Measurements from ENCODE around the gene NPM1. TPM values are rescaled to one million over a fixed set of nuclear protein-coding genes. Genes with fewer than 3 reads are reported as not detected.

Gene NPM1
- total RNA-seq, 1 donor, result 1,271 TPM

DNA sequence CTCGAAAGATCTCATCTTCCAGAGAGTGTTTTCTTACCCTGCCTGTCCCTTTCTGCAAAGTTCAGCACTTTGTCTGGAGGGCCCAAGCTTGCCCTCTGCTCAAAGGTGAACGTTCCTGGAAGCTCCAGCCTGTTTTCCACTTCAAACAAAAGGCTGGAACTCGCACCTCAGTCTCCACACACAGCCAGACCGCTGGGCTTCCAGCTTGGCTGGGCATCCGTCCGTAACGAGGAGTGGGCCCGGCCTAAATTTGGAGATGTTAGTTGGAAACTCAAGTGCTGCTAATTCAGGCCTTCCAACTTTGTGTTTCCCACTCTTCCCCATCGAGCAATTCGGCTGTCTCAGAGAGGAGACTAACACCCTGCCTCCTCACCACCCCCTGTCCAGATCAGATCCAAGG, 66.9 kb downstream of the NPM1 start:
- H3K4me2 ChIP-seq (ENCODE audit: insufficient read depth, low read length), result no peak overlapping the region
- no peaks in the 10 kb centered on the region for H3K36me3 ChIP-seq (ENCODE audit: insufficient read depth, low read length)
- H3K4me1 ChIP-seq (ENCODE audit: insufficient read depth, low read length), result peaks cover 6% of the 10 kb centered on the region
- no peak overlapping the region for H3K4me3 ChIP-seq (ENCODE audit: insufficient read depth, low read length)
- H3K27me3 ChIP-seq (ENCODE audit: insufficient read depth, low read length), result no peaks in the 10 kb centered on the region
- no peaks in the 10 kb centered on the region for H3K79me2 ChIP-seq (ENCODE audit: insufficient read depth, low read length)
- DNase-seq (ENCODE audit: insufficient read length, low spot score, missing footprints), result peak; percentile 49
- H4K20me1 ChIP-seq (ENCODE audit: insufficient read depth, low read length), result no peaks in the 10 kb centered on the region
- H3K27ac ChIP-seq (ENCODE audit: low read depth, low read length), result no peak overlapping the region
- no peak overlapping the region for H2AFZ ChIP-seq (ENCODE audit: low read length)
- TF ChIP-seq, protein P1, sequence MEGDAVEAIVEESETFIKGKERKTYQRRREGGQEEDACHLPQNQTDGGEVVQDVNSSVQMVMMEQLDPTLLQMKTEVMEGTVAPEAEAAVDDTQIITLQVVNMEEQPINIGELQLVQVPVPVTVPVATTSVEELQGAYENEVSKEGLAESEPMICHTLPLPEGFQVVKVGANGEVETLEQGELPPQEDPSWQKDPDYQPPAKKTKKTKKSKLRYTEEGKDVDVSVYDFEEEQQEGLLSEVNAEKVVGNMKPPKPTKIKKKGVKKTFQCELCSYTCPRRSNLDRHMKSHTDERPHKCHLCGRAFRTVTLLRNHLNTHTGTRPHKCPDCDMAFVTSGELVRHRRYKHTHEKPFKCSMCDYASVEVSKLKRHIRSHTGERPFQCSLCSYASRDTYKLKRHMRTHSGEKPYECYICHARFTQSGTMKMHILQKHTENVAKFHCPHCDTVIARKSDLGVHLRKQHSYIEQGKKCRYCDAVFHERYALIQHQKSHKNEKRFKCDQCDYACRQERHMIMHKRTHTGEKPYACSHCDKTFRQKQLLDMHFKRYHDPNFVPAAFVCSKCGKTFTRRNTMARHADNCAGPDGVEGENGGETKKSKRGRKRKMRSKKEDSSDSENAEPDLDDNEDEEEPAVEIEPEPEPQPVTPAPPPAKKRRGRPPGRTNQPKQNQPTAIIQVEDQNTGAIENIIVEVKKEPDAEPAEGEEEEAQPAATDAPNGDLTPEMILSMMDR (IDR thresholded peaks at IDR 0.05; ENCODE audit: extremely low read depth, low read depth, low read length), result no peak
- H3K9me3 ChIP-seq (ENCODE audit: low read depth, low read length), result no peaks in the 10 kb centered on the region

DNA sequence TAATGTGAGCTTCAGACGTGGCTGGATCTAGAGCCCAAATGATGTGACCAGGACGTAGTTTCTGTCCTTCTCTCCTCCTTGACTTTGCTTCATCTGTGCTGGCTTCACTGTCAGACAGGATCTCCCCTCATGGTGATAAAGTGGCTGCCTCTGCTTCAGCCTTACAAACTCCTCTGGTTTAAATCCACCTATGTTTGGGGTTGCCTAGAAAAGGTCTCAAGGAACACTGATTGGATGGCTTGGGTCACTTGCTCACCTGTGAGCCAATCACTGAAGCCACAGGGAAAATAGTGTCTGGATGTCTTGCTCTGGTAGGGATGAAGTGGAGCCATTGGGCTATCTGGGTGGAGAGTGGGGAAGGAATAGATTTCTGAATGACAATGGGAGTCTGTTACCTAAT, 67.9 kb downstream of the NPM1 start:
- Histone ChIP-seq H3K79me2 (ENCODE audit: insufficient read depth, low read length) (no peaks in the 10 kb centered on the region), H3K27me3 (ENCODE audit: insufficient read depth, low read length) (no peaks in the 10 kb centered on the region), H3K4me3 (ENCODE audit: insufficient read depth, low read length) (no peak overlapping the region), H3K27ac (ENCODE audit: low read depth, low read length) (no peak overlapping the region), H3K4me1 (ENCODE audit: insufficient read depth, low read length) (no peaks in the 10 kb centered on the region), H3K4me2 (ENCODE audit: insufficient read depth, low read length) (no peak overlapping the region), H4K20me1 (ENCODE audit: insufficient read depth, low read length) (no peaks in the 10 kb centered on the region), H3K36me3 (ENCODE audit: insufficient read depth, low read length) (no peaks in the 10 kb centered on the region), H2AFZ (ENCODE audit: low read length) (no peak overlapping the region), H3K9me3 (ENCODE audit: low read depth, low read length) (no peaks in the 10 kb centered on the region)
- TF ChIP-seq, protein P1 (IDR thresholded peaks at IDR 0.05; ENCODE audit: extremely low read depth, low read depth, low read length), result no peak
- peak; percentile 17 for DNase-seq (ENCODE audit: insufficient read length, low spot score, missing footprints)

DNA sequence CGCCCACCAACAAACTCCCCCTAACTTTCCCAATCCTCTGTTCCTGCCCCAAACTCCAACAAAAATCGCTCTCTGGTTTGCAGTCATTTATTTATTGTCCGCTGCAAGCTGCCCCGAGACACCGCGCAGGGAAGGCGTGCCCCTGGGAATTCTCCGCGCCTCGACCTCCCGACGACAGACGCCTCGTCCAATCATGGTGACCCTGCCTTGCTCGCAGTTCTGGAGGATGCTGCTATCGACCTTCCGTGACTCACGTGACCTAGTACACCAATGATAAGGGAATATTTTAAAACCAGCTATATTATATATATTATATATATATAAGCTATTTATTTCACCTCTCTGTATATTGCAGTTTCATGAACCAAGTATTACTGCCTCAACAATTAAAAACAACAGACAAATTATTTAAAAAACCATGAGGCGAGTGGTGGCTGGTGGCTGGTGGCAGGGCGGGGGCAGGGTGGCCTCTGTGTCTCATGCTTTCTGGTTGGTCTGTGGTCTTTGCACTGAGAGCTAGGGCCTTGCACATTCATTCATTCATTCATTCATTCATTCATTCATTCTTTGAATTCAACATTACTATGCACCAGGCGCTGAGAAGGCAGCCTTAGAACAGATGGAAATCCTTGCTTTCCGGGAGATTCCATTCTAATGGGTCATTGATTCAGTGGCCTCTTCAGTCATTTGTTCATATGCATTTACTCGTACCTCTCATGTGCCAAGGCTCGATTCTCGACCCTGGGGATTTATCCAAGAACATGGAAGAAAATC, 69.7 kb downstream of the NPM1 start:
- Histone ChIP-seq H3K27ac (ENCODE audit: low read depth, low read length) (no peak overlapping the region), H3K79me2 (ENCODE audit: insufficient read depth, low read length) (no peaks in the 10 kb centered on the region), H4K20me1 (ENCODE audit: insufficient read depth, low read length) (no peaks in the 10 kb centered on the region), H3K4me1 (ENCODE audit: insufficient read depth, low read length) (no peaks in the 10 kb centered on the region), H3K4me2 (ENCODE audit: insufficient read depth, low read length) (no peak overlapping the region), H3K4me3 (ENCODE audit: insufficient read depth, low read length) (no peak overlapping the region), H3K36me3 (ENCODE audit: insufficient read depth, low read length) (no peaks in the 10 kb centered on the region), H2AFZ (ENCODE audit: low read length) (no peak overlapping the region), H3K9me3 (ENCODE audit: low read depth, low read length) (no peaks in the 10 kb centered on the region), H3K27me3 (ENCODE audit: insufficient read depth, low read length) (no peaks in the 10 kb centered on the region)
- DNase-seq (ENCODE audit: insufficient read length, low spot score, missing footprints), result peak; percentile 74
- TF ChIP-seq, protein P1 (IDR thresholded peaks at IDR 0.05; ENCODE audit: extremely low read depth, low read depth, low read length), result no peak

DNA sequence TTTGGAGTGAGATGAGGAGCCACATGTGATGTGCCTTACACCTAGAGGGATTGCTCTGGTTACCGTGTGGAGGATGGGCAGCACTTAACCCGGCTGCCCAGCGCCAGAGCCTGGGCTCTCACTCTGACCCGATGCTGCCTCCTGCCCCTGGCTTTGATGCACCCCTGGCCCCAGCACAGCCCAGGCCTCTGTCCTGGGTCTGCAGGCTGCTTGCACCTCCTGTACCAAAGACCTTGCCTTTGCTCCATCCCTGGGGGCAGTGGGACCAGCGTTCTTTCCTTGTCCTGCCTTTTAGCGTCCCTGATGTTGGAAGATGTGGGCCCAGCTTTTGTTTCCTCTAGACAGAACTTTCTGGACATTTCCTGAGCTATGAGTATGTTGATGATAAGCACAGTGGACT, 72.2 kb downstream of the NPM1 start:
- no peak overlapping the region for H2AFZ ChIP-seq (ENCODE audit: low read length)
- no peaks in the 10 kb centered on the region for H3K4me1 ChIP-seq (ENCODE audit: insufficient read depth, low read length)
- H3K79me2 ChIP-seq (ENCODE audit: insufficient read depth, low read length), result no peaks in the 10 kb centered on the region
- TF ChIP-seq, protein P1 (IDR thresholded peaks at IDR 0.05; ENCODE audit: extremely low read depth, low read depth, low read length), result no peak
- H3K4me3 ChIP-seq (ENCODE audit: insufficient read depth, low read length), result no peak overlapping the region
- no peaks in the 10 kb centered on the region for H3K36me3 ChIP-seq (ENCODE audit: insufficient read depth, low read length)
- H3K9me3 ChIP-seq (ENCODE audit: low read depth, low read length), result no peaks in the 10 kb centered on the region
- H4K20me1 ChIP-seq (ENCODE audit: insufficient read depth, low read length), result no peaks in the 10 kb centered on the region
- H3K4me2 ChIP-seq (ENCODE audit: insufficient read depth, low read length), result no peak overlapping the region
- DNase-seq (ENCODE audit: insufficient read length, low spot score, missing footprints), result no peak
- H3K27ac ChIP-seq (ENCODE audit: low read depth, low read length), result no peak overlapping the region
- H3K27me3 ChIP-seq (ENCODE audit: insufficient read depth, low read length), result peaks cover 5% of the 10 kb centered on the region

Small RNA genes lying within 50 kb of the gene (small RNA-seq; reads per million reads assigned to genes)
- gene AC091980.1 (not detected), gene MIR3912 (0.52 reads per million), gene RN7SL339P (not detected), gene SNORA70J (not detected)

Other genes with a start within 250 kb of the NPM1 start
- gene TLX3, start 78.6 kb upstream of the NPM1 start, total RNA-seq, result not detected in 2 replicates
- gene FGF18, start 31.8 kb downstream of the NPM1 start, total RNA-seq, result under 0.01 and 0.29 TPM in 2 replicates